OCI-LY1 (cell line): Measurements from ENCODE around the gene LIPM.

ENCODE experiments used
- H2AFZ ChIP-seq: fragments of 200-600 bp; sonication (generic), shearing (Covaris generic); 2 replicates; pipeline ENCODE4 v1.6.0; 2014; ENCODE audit warnings: antibody characterized with exemption, mild to moderate bottlenecking, low read length
- H3F3A ChIP-seq: fragments of 200-600 bp; sonication (generic), shearing (Covaris generic); 2 replicates; pipeline ENCODE4 v1.6.0; 2014; ENCODE audit warnings: mild to moderate bottlenecking, antibody characterized with exemption, low read length, moderate library complexity; ENCODE audit not compliant: insufficient read depth
- H3K27ac ChIP-seq: fragments of 200-600 bp; sonication (generic); 2 replicates; pipeline ENCODE4 v1.5.1; 2014; ENCODE audit warnings: low read length, mixed run types, mild to moderate bottlenecking, low read depth; ENCODE audit not compliant: poor library complexity, severe bottlenecking
- H3K27me3 ChIP-seq: fragments of 200-600 bp; sonication (generic); 2 replicates; pipeline ENCODE4 v1.6.0; 2014; ENCODE audit warnings: antibody characterized with exemption, mild to moderate bottlenecking, low read length, moderate library complexity; ENCODE audit not compliant: insufficient read depth
- H3K36me3 ChIP-seq: fragments of 200-600 bp; sonication (generic); 2 replicates; pipeline ENCODE4 v1.6.1; 2014; ENCODE audit warnings: mild to moderate bottlenecking, antibody characterized with exemption, low read length, moderate library complexity, mixed read lengths; ENCODE audit not compliant: insufficient read depth
- H3K4me1 ChIP-seq: fragments of 200-600 bp; sonication (generic); 2 replicates; pipeline ENCODE4 v1.5.1; 2014; ENCODE audit warnings: mild to moderate bottlenecking, low read length, moderate library complexity; ENCODE audit not compliant: insufficient read depth, severe bottlenecking
- H3K4me2 ChIP-seq: fragments of 200-600 bp; sonication (generic), shearing (Covaris generic); 2 replicates; pipeline ENCODE4 v1.6.1; 2014; ENCODE audit warnings: low read length
- H3K4me3 ChIP-seq: fragments of 200-600 bp; sonication (generic); 2 replicates; pipeline ENCODE4 v1.5.1; 2014; ENCODE audit warnings: low read length, low read depth, mild to moderate bottlenecking, mixed read lengths; ENCODE audit not compliant: poor library complexity, severe bottlenecking
- H3K79me2 ChIP-seq: fragments of 200-600 bp; shearing (Covaris generic); 2 replicates; pipeline ENCODE4 v1.6.1; 2016; ENCODE audit warnings: mixed run types, low read length, mixed read lengths; ENCODE audit not compliant: insufficient read depth
- H3K9ac ChIP-seq: fragments of 200-600 bp; sonication (generic), shearing (Covaris generic); 2 replicates; pipeline ENCODE4 v1.6.1; 2014; ENCODE audit warnings: mild to moderate bottlenecking, low read length, mixed read lengths
- H3K9me2 ChIP-seq: fragments of 200-600 bp; sonication (generic), shearing (Covaris generic); 2 replicates; pipeline ENCODE4 v1.6.1; 2014; ENCODE audit warnings: low read depth, mild to moderate bottlenecking, low read length, mixed read lengths
- H3K9me3 ChIP-seq: fragments of 200-600 bp; shearing (Covaris generic); 2 replicates; pipeline ENCODE4 v1.6.1; 2014; ENCODE audit warnings: low read length, mixed read lengths
- H4K20me1 ChIP-seq: fragments of 200-600 bp; sonication (generic), shearing (Covaris generic); 2 replicates; pipeline ENCODE4 v1.6.0; 2016; ENCODE audit warnings: mild to moderate bottlenecking, low read length; ENCODE audit not compliant: insufficient read depth
- CTCF ChIP-seq: fragments of 200-600 bp; sonication (generic), shearing (Covaris generic); IDR thresholded peaks from 2 replicates; pipeline ENCODE4 v1.5.1; 2017; ENCODE audit warnings: mild to moderate bottlenecking, antibody characterized with exemption, low read length, moderate library complexity, mixed read lengths
- EZH2 ChIP-seq: fragments of 200-600 bp; sonication (generic), shearing (Covaris generic); IDR thresholded peaks from 2 replicates; pipeline ENCODE4 v1.8.0; 2017; ENCODE audit warnings: borderline replicate concordance, mixed run types, mild to moderate bottlenecking, antibody characterized with exemption, low read length, moderate library complexity, mixed read lengths

LIPM gene

GRCh38 chr10:88833156-88833555, 30.6 kb downstream of the LIPM start:
- no peaks in the 10 kb centered on the region for H3K36me3 ChIP-seq
- no peak overlapping the region for H3K27ac ChIP-seq

DNA sequence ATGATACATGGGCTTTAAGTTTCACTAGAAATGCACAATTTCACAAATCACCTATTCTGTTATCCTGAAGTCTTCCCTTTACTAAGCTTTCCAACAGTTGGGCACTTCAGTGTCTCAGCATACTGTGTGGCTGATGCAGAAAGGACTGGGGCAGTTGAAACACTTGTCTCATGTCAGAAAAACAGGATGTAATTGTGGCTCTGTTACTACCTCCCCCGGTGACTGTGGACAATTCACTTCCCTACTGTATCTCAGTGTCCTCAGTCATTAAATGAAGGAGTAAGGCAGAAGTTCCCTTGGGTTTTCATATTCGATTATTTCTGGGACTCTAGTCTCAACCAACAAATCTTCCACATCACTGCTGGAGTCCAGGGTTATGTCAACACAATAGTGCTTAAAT, 31.2 kb downstream of the LIPM start:
- H3K79me2 ChIP-seq, result no peaks in the 10 kb centered on the region
- H3K9ac ChIP-seq, result no peak overlapping the region
- no peaks in the 10 kb centered on the region for H3K9me3 ChIP-seq
- H3K27me3 ChIP-seq, result no peaks in the 10 kb centered on the region
- no peaks in the 10 kb centered on the region for H3K4me1 ChIP-seq
- H3K36me3 ChIP-seq, result no peaks in the 10 kb centered on the region
- H3K4me3 ChIP-seq, result no peak overlapping the region
- no peaks in the 10 kb centered on the region for H4K20me1 ChIP-seq
- no peak overlapping the region for H3K27ac ChIP-seq
- no peaks in the 10 kb centered on the region for H3K9me2 ChIP-seq
- no peaks in the 10 kb centered on the region for H3F3A ChIP-seq
- H3K4me2 ChIP-seq, result no peak overlapping the region
- H2AFZ ChIP-seq, result no peak overlapping the region
- no peak for TF ChIP-seq CTCF
- no peak for TF ChIP-seq EZH2

More at GRCh38 chr10:88833156-88833555, 30.6 kb downstream of the LIPM start:
- Histone ChIP-seq H3K9me3 (no peaks in the 10 kb centered on the region), H3K9ac (no peak overlapping the region), H3K4me2 (no peak overlapping the region), H3F3A (no peaks in the 10 kb centered on the region), H3K9me2 (no peaks in the 10 kb centered on the region), H3K4me1 (no peaks in the 10 kb centered on the region), H3K79me2 (no peaks in the 10 kb centered on the region), H4K20me1 (no peaks in the 10 kb centered on the region), H3K27me3 (no peaks in the 10 kb centered on the region), H2AFZ (no peak overlapping the region), H3K4me3 (no peak overlapping the region)
- TF ChIP-seq EZH2, result no peak
- TF ChIP-seq CTCF, result no peak

GRCh38 chr10:88835096-88835909, 32.8 kb downstream of the LIPM start:
- H3K4me3 ChIP-seq, result no peak overlapping the region
- no peaks in the 10 kb centered on the region for H3K27me3 ChIP-seq
- no peaks in the 10 kb centered on the region for H3K36me3 ChIP-seq
- peak; percentile 77 for TF ChIP-seq CTCF
- TF ChIP-seq EZH2, result no peak
- no peak overlapping the region for H3K9ac ChIP-seq
- no peak overlapping the region for H3K4me2 ChIP-seq
- no peaks in the 10 kb centered on the region for H3F3A ChIP-seq
- no peak overlapping the region for H3K27ac ChIP-seq
- no peaks in the 10 kb centered on the region for H3K4me1 ChIP-seq
- no peaks in the 10 kb centered on the region for H4K20me1 ChIP-seq
- H3K9me2 ChIP-seq, result no peaks in the 10 kb centered on the region
- H2AFZ ChIP-seq, result no peak overlapping the region
- H3K79me2 ChIP-seq, result no peaks in the 10 kb centered on the region
- no peaks in the 10 kb centered on the region for H3K9me3 ChIP-seq
